ENCODE data around the gene COX7B. TPM values are rescaled to one million over a fixed set of nuclear protein-coding genes. Genes with fewer than 3 reads are reported as not detected.
A peak's percentile ranks its signal among the peaks of the same experiment; 100 is the strongest.

Gene COX7B
- total RNA-seq, 1 donor from 2014 or later = 174 TPM

DNA sequence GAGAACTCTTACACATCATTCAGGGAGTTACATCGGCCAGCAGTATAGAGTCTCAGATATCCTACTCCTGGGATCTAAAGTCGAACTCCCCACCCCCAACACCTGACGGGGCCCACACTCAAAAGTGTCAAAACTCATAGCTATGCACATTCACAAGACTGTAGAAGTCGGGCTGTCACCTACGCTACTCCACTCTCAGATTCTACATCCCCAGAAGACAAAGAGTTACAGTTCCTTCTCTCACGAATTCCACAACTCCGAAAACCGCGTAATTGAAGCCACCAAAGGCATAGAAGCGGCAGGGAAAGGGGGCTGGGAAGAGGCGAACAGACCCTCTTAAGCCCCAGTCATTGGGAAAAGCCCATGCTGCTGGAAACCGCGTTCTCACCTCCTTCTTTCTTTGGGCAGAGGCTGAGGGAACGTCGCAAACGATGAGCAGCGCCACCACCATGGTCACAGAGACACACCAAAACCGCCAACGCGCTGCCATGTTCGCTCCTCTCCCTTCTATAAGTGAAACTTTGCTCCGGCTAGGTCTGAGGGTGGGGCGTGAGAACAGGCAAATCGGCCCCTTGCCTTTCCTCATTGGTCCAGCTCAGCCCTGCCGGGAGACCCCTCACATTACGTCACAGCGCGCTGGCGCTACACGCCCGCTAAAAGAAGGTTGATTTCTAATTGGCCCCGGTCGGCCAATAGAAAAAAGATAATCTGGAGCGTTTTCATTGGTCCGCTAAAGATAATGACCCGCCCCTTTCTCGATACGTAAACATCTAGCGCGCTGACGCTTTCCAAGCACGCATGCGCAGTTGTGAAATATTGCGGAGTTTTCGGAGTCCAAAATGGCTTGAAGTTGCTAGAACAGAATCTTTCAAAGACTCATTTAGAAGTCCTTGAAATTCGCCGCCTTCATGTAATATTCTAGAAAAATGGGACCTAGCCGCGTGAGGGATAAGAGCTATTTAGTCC, 4.1 kb upstream of the COX7B start, which contains the start of gene MAGT1:
Gene MAGT1 (minus strand): TSS at position 515 of the 966 bp plus-strand sequence. CDS start 25 bp downstream, at position 490.
- DNase-seq (peak; percentile 94), ATAC-seq (peak; percentile 98)
- Histone ChIP-seq H3K36me3 (no peaks in the 10 kb centered on the region), H3K4me3 (peak within 1 kb of the TSS; percentile 66), H3K27ac (peak within 1 kb of the TSS; percentile 95), H3K9me3 (no peaks in the 10 kb centered on the region), H3K4me1 (peaks cover 6% of the 10 kb centered on the region), H3K27me3 (no peaks in the 10 kb centered on the region)
- TF ChIP-seq, protein P1, sequence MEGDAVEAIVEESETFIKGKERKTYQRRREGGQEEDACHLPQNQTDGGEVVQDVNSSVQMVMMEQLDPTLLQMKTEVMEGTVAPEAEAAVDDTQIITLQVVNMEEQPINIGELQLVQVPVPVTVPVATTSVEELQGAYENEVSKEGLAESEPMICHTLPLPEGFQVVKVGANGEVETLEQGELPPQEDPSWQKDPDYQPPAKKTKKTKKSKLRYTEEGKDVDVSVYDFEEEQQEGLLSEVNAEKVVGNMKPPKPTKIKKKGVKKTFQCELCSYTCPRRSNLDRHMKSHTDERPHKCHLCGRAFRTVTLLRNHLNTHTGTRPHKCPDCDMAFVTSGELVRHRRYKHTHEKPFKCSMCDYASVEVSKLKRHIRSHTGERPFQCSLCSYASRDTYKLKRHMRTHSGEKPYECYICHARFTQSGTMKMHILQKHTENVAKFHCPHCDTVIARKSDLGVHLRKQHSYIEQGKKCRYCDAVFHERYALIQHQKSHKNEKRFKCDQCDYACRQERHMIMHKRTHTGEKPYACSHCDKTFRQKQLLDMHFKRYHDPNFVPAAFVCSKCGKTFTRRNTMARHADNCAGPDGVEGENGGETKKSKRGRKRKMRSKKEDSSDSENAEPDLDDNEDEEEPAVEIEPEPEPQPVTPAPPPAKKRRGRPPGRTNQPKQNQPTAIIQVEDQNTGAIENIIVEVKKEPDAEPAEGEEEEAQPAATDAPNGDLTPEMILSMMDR (IDR thresholded peaks at IDR 0.05) = no peak
- intact Hi-C loops (cut with DNase I) = no loop called here

DNA sequence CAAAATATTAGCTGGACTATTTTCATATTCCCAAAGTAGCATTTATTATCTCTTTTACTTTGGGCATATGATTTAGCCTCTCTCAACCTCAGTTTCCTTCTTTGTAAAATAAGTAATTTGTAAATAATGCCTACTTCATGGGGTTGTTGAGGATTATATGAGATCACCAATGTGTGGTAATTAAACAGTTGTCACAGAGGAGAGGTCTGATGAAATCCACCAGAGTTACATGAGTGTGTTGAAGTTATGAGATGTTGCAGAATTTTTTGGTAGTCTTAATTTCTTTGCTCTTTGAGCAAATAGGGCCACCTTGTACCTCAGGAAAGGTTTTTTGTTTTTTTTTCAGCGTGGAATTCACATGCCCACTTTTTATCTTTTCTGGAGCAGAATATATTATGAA, 1.4 kb downstream of the COX7B start:
- no peaks in the 10 kb centered on the region for H3K27me3 ChIP-seq
- DNase-seq = no peak
- H3K4me1 ChIP-seq = peaks cover 15% of the 10 kb centered on the region
- no peaks in the 10 kb centered on the region for H3K9me3 ChIP-seq
- TF ChIP-seq, protein P1 (IDR thresholded peaks at IDR 0.05) = no peak
- peaks cover 4% of the 10 kb centered on the region for H3K36me3 ChIP-seq
- intact Hi-C loops (cut with DNase I) = no loop called here
- no peak for ATAC-seq
- H3K27ac ChIP-seq = peak overlapping the region; percentile 88
- peak overlapping the region; percentile 72 for H3K4me3 ChIP-seq

DNA sequence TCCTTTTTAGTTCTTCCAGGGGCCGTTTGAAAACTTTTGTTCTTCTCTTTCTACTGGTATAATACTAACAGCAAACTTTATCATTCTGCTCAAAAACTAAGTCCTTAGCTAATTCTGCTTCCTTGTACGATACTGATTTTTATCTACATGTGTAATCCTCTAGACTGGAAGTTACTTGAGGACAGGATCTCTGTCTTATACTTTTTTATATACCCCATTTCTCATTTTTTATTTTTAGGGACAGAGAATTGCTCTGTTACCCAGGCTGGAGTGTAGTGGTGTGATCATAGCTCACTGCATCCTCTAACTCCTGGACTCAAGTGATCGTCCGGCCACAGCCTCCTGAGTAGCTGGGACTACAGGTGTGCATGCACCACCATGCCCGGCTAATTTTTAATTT, 2.2 kb downstream of the COX7B start:
- no peak for DNase-seq
- Histone ChIP-seq H3K4me1 (peaks cover 15% of the 10 kb centered on the region), H3K27ac (no peak overlapping the region), H3K27me3 (no peaks in the 10 kb centered on the region), H3K36me3 (peaks cover 4% of the 10 kb centered on the region), H3K4me3 (no peak overlapping the region), H3K9me3 (no peaks in the 10 kb centered on the region)
- no peak for ATAC-seq
- TF ChIP-seq, protein P1 (IDR thresholded peaks at IDR 0.05) = no peak
- intact Hi-C loops (cut with DNase I) = no loop called here

DNA sequence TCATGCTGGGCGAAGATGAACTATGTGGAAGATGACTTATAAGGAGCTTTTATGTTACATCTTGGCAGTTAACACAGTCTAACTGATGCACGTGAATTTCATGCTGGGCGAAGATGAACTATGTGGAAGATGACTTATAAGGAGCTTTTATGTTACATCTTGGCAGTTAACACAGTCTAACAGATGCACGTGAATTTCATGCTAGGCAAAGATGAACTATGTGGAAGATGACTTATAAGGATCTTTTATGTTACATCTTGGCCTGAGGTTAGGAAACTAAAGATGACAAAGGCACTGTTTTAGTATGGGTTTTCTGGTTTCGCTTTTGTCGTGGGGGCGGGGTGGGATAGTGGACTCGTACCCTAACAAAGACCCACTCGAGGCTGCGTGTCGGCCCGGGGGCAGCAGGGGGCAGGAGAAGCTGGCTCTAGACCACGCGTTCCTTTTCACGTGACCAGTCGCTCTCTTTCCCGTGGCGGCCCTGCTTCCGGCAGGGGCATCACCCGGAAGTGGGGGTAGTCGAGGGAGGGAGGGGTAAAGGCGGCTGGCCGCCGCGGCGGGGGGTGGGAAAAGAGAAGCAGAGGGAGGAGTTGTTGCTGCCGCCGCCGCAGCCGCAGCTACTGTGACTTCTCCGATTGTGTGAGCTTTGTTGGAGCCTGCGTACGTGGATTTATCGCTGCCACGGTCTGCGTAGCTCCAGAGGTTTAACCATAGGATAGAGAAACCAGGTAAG, 11.0 kb downstream of the COX7B start, which contains the start of gene ATP7A:
Gene ATP7A (plus strand): TSS at position 586 of the 733 bp plus-strand sequence. CDS start 60,949 bp downstream, outside the sequence.
- Histone ChIP-seq H3K4me1 (no peaks in the 10 kb centered on the region), H3K9me3 (no peaks in the 10 kb centered on the region), H3K27ac (peak within 1 kb of the TSS; percentile 82), H3K36me3 (no peaks in the 10 kb centered on the region), H3K4me3 (peak within 1 kb of the TSS; percentile 60), H3K27me3 (no peaks in the 10 kb centered on the region)
- DNase-seq (peak; percentile 95), ATAC-seq (peak; percentile 100)
- TF ChIP-seq, protein P1 (IDR thresholded peaks at IDR 0.05) = peak; percentile 54
- intact Hi-C loops (cut with DNase I) = no loop called here

DNA sequence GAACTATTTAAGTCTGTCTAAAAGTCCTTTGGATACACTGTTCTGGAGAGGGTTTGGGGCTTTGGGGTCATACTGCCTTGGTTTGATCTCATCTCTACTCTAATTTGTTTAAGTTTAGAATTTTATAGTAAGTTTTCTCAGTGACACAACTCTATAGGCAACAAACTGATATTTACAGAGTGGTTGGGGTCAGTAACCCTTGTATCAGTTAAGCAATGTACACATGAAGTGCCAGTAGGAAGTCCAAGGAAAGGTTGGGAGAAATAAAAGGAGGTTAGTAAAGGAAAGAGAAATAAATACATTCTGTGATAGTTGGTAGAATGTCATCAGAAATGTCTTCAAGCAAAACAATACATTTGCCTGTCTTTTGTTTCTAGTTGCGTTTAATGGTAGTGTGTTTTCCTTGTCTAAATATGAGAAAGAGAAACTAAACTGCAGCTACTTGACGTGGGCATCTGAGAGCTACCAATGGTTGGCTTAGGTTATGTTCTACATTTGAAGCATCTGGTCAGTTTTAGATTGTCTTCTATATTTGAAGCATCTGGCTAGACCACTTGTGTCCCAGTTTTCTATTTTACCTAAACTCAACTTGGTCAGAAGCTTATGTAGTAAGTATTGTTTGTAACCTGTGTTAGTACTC, 18.1 kb downstream of the COX7B start:
- DNase-seq (no peak), ATAC-seq (no peak)
- TF ChIP-seq, protein P1 (IDR thresholded peaks at IDR 0.05) = no peak
- intact Hi-C loops (cut with DNase I) = no loop called here
- Histone ChIP-seq H3K4me1 (peaks cover 4% of the 10 kb centered on the region), H3K27me3 (no peaks in the 10 kb centered on the region), H3K9me3 (no peaks in the 10 kb centered on the region), H3K4me3 (peak overlapping the region; percentile 1), H3K27ac (no peak overlapping the region), H3K36me3 (no peaks in the 10 kb centered on the region)

Measured in upper lobe of right lung (tissue), 1 donor.